HepG2 (cell line): ENCODE measurements around the gene NUP62. TPM values are rescaled to one million over a fixed set of nuclear protein-coding genes. Genes with fewer than 3 reads are reported as not detected.
A peak's percentile ranks its signal among the peaks of the same experiment; 100 is the strongest.

Experiments
- DNMT3B ChIP-seq: conservative IDR thresholded peaks from 2 replicates; pipeline ENCODE4 v1.6.1; 2016; ENCODE audit warnings: missing biosample characterization, control low read depth
- FOSL2 ChIP-seq: sonication (generic); formaldehyde crosslinking; IDR thresholded peaks from 2 replicates; pipeline ENCODE4 v1.4.0; 2020; ENCODE audit warnings: missing genetic modification reagents
- FOXP4 ChIP-seq: sonication (generic); formaldehyde crosslinking; IDR thresholded peaks from 2 replicates; pipeline ENCODE4 v1.4.0; 2020; ENCODE audit warnings: missing genetic modification reagents
- HCFC1 ChIP-seq: fragments of 150-350 bp; IDR thresholded peaks from 2 replicates; pipeline ENCODE4 v1.6.1; 2014; ENCODE audit warnings: low read depth, low read length
- POLR2AphosphoS2 ChIP-seq: IDR thresholded peaks from 2 replicates; pipeline ENCODE4 v1.6.1; 2011; ENCODE audit warnings: low read depth, low read length, improper control_type of control experiment
- RNF219 ChIP-seq: sonication (generic); formaldehyde crosslinking; IDR thresholded peaks from 2 replicates; pipeline ENCODE4 v1.5.0; 2020; ENCODE audit warnings: mild to moderate bottlenecking, missing genetic modification reagents
- SMYD3 ChIP-seq: sonication (generic); formaldehyde crosslinking; IDR thresholded peaks from 2 replicates; pipeline ENCODE4 v1.8.1; 2023; ENCODE audit warnings: mild to moderate bottlenecking, missing genetic modification reagents
- TGIF2 ChIP-seq: IDR thresholded peaks from 2 replicates; pipeline ENCODE4 v1.6.1; 2016; ENCODE audit warnings: control low read depth, missing compliant biosample characterization
- WIZ ChIP-seq: sonication (generic); formaldehyde crosslinking; IDR thresholded peaks from 2 replicates; pipeline ENCODE4 v1.5.1; 2020; ENCODE audit warnings: mild to moderate bottlenecking, missing genetic modification reagents
- ZBTB2 ChIP-seq: sonication (generic); formaldehyde crosslinking; IDR thresholded peaks from 2 replicates; pipeline ENCODE4 v1.8.0; 2022; ENCODE audit warnings: low read depth, missing genetic modification reagents
- ZBTB8A ChIP-seq: sonication (generic); formaldehyde crosslinking; IDR thresholded peaks from 2 replicates; pipeline ENCODE4 v1.4.0; 2020; ENCODE audit warnings: mild to moderate bottlenecking, low read depth, missing genetic modification reagents, borderline replicate concordance
- ZNF138 ChIP-seq: sonication (generic); formaldehyde crosslinking; IDR thresholded peaks from 2 replicates; pipeline ENCODE4 v1.5.0; 2020; ENCODE audit warnings: mild to moderate bottlenecking, low read depth, missing genetic modification reagents
- ZNF333 ChIP-seq: sonication (generic); formaldehyde crosslinking; IDR thresholded peaks from 2 replicates; pipeline ENCODE4 v1.4.0; 2020; ENCODE audit warnings: mild to moderate bottlenecking, missing genetic modification reagents, borderline replicate concordance
- ZNF556 ChIP-seq: sonication (generic); formaldehyde crosslinking; IDR thresholded peaks from 2 replicates; pipeline ENCODE4 v1.4.0; 2020; ENCODE audit warnings: mild to moderate bottlenecking, missing genetic modification reagents, borderline replicate concordance
- ZNF83 ChIP-seq: sonication (generic); formaldehyde crosslinking; IDR thresholded peaks from 2 replicates; pipeline ENCODE4 v1.4.0; 2020; ENCODE audit warnings: missing genetic modification reagents, mild to moderate bottlenecking, borderline replicate concordance
- ZNF839 ChIP-seq: sonication (generic); formaldehyde crosslinking; IDR thresholded peaks from 2 replicates; pipeline ENCODE4 v1.4.0; 2020; ENCODE audit warnings: missing genetic modification reagents, mild to moderate bottlenecking, borderline replicate concordance
- polyA plus RNA-seq, 8 experiments: library from polyadenylated mRNA; depleted of rRNA in 3 of 8; stranded (reverse) in 7 of 8; unstranded in 1 of 8; fragments of >200 nt; fragmentation: Illumina TruSeq in 4 of 8; extraction: Trizol in 4 of 8; gene quantifications; 2 replicates each; pipeline versions ENCODE4 v1.2.1 to v1.2.3, GENCODE V29; 2011 to 2016; ENCODE audit warnings: low read depth in 4 of 8, missing spikeins in 1 of 8, mixed read lengths in 1 of 8; ENCODE audit not compliant: insufficient read depth in 1 of 8
- total RNA-seq, 5 experiments: library from RNA; depleted of rRNA; stranded (reverse); fragments of >200 nt; fragmentation: Illumina TruSeq; extraction: Trizol; gene quantifications; 2 replicates each; pipeline ENCODE4 v1.2.3, GENCODE V29; 2016; ENCODE audit warnings: low read depth in 1 of 5
- TF ChIP-seq, protein P1 (sequence below): sonication (generic); formaldehyde crosslinking; IDR thresholded peaks from 2 replicates; pipeline ENCODE4 v1.8.0; 2022; ENCODE audit warnings: mild to moderate bottlenecking, missing genetic modification reagents; ENCODE audit not compliant: insufficient replicate concordance
- TF ChIP-seq, protein P2 (sequence below): sonication (generic); formaldehyde crosslinking; IDR thresholded peaks from 2 replicates; pipeline ENCODE4 v1.4.0; 2020; ENCODE audit warnings: missing genetic modification reagents

The NUP62 gene
- total and polyA plus RNA-seq, 2 of the 13 experiments (the other 11 are each of a cell fraction or from before 2014, with no cell fraction given): 16.5 to 41.5 TPM

GRCh38 chr19:49869484-49870308, 59.6 kb downstream of the NUP62 start (continued):
- TF ChIP-seq, protein P1, sequence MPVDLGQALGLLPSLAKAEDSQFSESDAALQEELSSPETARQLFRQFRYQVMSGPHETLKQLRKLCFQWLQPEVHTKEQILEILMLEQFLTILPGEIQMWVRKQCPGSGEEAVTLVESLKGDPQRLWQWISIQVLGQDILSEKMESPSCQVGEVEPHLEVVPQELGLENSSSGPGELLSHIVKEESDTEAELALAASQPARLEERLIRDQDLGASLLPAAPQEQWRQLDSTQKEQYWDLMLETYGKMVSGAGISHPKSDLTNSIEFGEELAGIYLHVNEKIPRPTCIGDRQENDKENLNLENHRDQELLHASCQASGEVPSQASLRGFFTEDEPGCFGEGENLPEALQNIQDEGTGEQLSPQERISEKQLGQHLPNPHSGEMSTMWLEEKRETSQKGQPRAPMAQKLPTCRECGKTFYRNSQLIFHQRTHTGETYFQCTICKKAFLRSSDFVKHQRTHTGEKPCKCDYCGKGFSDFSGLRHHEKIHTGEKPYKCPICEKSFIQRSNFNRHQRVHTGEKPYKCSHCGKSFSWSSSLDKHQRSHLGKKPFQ: peak; percentile 36
- no peak for TF ChIP-seq ZBTB2 (CRISPR knock-in tag)
- TF ChIP-seq ZNF839 (CRISPR knock-in tag): no peak
- TF ChIP-seq SMYD3: no peak
- peak; percentile 85 for TF ChIP-seq ZNF333 (CRISPR knock-in tag)
- no peak for TF ChIP-seq HCFC1
- TF ChIP-seq POLR2AphosphoS2: no peak
- TF ChIP-seq, protein P2, sequence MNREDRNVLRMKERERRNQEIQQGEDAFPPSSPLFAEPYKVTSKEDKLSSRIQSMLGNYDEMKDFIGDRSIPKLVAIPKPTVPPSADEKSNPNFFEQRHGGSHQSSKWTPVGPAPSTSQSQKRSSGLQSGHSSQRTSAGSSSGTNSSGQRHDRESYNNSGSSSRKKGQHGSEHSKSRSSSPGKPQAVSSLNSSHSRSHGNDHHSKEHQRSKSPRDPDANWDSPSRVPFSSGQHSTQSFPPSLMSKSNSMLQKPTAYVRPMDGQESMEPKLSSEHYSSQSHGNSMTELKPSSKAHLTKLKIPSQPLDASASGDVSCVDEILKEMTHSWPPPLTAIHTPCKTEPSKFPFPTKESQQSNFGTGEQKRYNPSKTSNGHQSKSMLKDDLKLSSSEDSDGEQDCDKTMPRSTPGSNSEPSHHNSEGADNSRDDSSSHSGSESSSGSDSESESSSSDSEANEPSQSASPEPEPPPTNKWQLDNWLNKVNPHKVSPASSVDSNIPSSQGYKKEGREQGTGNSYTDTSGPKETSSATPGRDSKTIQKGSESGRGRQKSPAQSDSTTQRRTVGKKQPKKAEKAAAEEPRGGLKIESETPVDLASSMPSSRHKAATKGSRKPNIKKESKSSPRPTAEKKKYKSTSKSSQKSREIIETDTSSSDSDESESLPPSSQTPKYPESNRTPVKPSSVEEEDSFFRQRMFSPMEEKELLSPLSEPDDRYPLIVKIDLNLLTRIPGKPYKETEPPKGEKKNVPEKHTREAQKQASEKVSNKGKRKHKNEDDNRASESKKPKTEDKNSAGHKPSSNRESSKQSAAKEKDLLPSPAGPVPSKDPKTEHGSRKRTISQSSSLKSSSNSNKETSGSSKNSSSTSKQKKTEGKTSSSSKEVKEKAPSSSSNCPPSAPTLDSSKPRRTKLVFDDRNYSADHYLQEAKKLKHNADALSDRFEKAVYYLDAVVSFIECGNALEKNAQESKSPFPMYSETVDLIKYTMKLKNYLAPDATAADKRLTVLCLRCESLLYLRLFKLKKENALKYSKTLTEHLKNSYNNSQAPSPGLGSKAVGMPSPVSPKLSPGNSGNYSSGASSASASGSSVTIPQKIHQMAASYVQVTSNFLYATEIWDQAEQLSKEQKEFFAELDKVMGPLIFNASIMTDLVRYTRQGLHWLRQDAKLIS: no peak
- TF ChIP-seq RNF219 (CRISPR knock-in tag): no peak
- TF ChIP-seq ZBTB8A (CRISPR knock-in tag): no peak
- no peak for TF ChIP-seq FOSL2 (CRISPR knock-in tag)
- TF ChIP-seq DNMT3B (CRISPR knock-in tag): no peak
- no peak for TF ChIP-seq TGIF2 (CRISPR knock-in tag)
- no peak for TF ChIP-seq ZNF556 (CRISPR knock-in tag)
- TF ChIP-seq ZNF138 (CRISPR knock-in tag): no peak
- no peak; the same call in 1 of the 2 replicates for TF ChIP-seq WIZ (CRISPR knock-in tag)
- no peak for TF ChIP-seq ZNF83 (CRISPR knock-in tag)
- no peak for TF ChIP-seq FOXP4 (CRISPR knock-in tag)
